ENCODE data around the gene UNC5CL. TPM values are rescaled to one million over a fixed set of nuclear protein-coding genes. Genes with fewer than 3 reads are reported as not detected.

The UNC5CL gene
- total RNA-seq = 0.14 TPM in 1 of 2 replicates, not detected in the other

GRCh38 chr6:41039060-41039998 lies at the start of gene UNC5CL:
TSS of gene UNC5CL (minus strand) at chr6:41039221. CDS start at chr6:41035074, 4,147 bp downstream.

DNA sequence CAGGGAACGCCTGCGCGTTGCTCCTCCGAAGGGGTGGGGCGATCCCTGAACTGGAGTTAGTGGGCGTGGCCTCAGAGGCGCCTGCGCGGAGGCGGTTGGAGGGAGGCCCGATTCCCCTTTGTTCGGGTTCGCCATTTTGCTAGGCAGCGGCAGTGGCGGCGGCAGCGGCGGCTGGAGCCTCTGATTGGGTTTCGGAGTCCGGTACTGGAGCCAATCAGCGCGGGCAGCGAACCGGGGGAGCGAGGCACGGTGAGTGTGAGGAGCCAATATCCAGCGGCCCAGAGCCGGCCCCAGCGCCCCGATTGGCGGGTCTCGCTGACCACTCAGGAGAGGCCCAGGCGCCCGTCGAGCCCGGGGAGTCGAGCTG lies 33.8 kb upstream of the UNC5CL start, which contains the start of gene NFYA:
TSS of gene NFYA (plus strand) at position 139 of the 367 bp plus-strand sequence. CDS start 6,116 bp downstream, outside the sequence.

GRCh38 chr6:41071923-41072835 lies 33.2 kb upstream of the UNC5CL start, which contains the start of gene OARD1:
TSS of gene OARD1 (minus strand) at chr6:41072356. CDS start at chr6:41071634, 722 bp downstream.

DNA sequence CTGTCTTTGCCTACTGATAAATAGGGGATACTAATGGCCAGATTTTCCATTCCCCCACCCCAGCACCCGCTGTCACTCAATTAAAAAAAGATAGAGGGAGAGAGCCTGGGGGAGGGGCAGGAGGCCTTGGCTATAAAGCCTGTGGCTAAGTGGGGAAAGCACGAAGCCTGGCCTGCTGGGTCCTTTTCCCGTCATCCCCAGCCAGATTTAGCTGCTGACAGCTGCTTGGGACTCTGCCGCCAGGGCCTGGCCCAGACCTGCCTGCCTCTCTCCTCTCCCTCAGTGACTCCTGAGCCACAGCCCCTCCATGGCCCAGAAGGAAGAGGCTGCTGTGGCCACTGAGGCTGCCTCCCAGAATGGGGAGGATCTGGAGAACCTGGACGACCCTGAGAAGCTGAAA lies 14.0 kb upstream of the UNC5CL start, which contains the start of gene APOBEC2:
TSS of gene APOBEC2 (plus strand) at position 162 of the 400 bp plus-strand sequence. CDS start at position 308, 146 bp downstream.

DNA sequence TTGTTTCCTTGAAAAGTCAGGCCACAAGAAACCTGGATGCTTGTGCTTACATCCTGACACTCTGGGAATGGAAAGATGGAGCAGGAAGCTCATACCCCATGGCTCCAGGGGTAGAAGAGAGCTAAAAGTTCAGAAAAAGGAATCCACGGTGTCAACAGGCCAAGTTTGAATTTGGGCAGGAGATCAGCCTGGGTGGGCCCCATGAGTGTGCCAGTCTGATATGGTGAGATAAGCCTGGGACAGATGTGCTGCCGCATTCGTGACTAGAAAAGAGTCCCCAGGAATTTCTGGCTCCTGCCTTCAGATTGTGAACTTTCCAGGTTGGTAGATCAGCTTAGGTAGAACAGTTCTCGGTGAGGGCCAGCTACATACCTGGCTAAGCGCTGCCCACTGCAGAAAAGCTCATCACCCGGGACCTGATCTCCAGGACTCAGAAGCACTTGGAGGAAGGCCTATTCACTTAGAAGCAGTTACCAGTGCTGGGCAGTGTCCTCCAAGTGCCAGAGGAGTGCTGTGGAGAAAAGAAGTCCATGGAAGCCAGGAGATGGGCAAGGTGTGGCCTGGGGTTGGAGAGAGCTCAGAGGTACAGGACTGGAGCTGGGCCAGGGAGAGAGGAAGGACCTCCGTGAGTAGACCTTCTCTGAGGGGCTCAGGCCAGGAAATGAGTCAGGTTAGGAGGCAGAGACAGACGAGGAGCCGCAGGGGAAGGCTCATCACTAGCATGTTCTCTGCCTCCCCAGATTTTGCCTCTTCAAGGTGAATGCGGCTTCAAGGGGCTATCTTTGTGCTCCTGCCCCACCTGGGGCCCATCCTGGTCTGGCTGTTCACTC lies 3.4 kb upstream of the UNC5CL start, which contains the start of gene TSPO2:
TSS of gene TSPO2 (plus strand) at position 242 of the 830 bp plus-strand sequence. CDS start at position 761, 519 bp downstream.

Other genes starting within 250 kb of the UNC5CL start
- not detected in 2 replicates for gene TSPO2, start 3.2 kb upstream of the UNC5CL start, total RNA-seq
- not detected in 2 replicates for gene APOBEC2, start 14.0 kb upstream of the UNC5CL start, total RNA-seq
- 10.8 TPM in 2 replicates for gene OARD1, start 33.1 kb upstream of the UNC5CL start, total RNA-seq
- gene NFYA, start 33.8 kb upstream of the UNC5CL start, total RNA-seq = 17.3 and 21.1 TPM in 2 replicates
- gene TREML1, start 115.1 kb upstream of the UNC5CL start, total RNA-seq = not detected in 2 replicates
- not detected in 2 replicates for gene TREM2, start 123.9 kb upstream of the UNC5CL start, total RNA-seq
- gene TREML2, start 161.9 kb upstream of the UNC5CL start, total RNA-seq = not detected in 2 replicates
- gene TREML4, start 189.1 kb upstream of the UNC5CL start, total RNA-seq = not detected in 2 replicates
- not detected in 2 replicates for gene TREM1, start 247.5 kb upstream of the UNC5CL start, total RNA-seq

Measured in thoracic aorta endothelial cell (primary cell).